Gastroesophageal sphincter (tissue), 3 donors: Measurements from ENCODE around the gene LIN9.

Experiments
- EP300 ChIP-seq: sonication (generic); formaldehyde crosslinking; IDR thresholded peaks from one replicate; pipeline ENCODE4 v1.6.1; 2017; ENCODE audit warnings: antibody characterized with exemption, mild to moderate bottlenecking
- POLR2A ChIP-seq, 2 donors: fragments of 450-650 bp; IDR thresholded peaks; one replicate each; pipeline ENCODE4 v1.6.1; 2017; ENCODE audit warnings: antibody characterized with exemption in 2 of 2, mild to moderate bottlenecking in 2 of 2, moderate library complexity in 1 of 2
- POLR2AphosphoS5 ChIP-seq: sonication (generic); formaldehyde crosslinking; IDR thresholded peaks from one replicate; pipeline ENCODE4 v1.6.1; 2017; ENCODE audit warnings: antibody characterized with exemption
- TF ChIP-seq, protein P1 (sequence below), 4 experiments: fragments of 200-600 bp in 2 of 4; fragments of 450-650 bp in 2 of 4; sonication (generic) in 1 of 4; IDR thresholded peaks; one replicate each; pipeline ENCODE4 v1.5.1; 2017 to 2019; ENCODE audit warnings: antibody characterized with exemption in 4 of 4, mild to moderate bottlenecking in 2 of 4, moderate library complexity in 2 of 4

DNA sequence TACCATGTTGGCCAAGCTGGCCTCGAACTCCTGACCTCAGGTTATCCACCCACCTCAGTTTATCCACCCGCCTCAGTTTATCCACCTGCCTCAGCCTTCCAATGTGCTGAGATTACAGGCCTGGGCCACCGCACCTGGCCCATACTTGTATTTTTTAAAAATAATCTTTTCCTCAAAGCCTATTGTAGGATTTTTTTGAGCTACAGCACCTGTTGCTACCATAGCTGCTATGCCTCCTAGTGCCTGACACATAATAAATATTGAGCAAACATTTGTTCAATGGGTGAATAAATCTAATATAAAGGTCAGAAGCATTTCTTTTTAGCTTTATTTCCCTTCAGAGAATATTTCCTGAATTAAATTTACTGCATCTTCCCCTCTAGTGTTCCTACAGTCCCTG lies 106.7 kb downstream of the LIN9 start:
- TF ChIP-seq EP300 (no peak), POLR2AphosphoS5 (no peak), POLR2A (IDR thresholded peaks at IDR 0.05) (no peak)
- TF ChIP-seq, protein P1, sequence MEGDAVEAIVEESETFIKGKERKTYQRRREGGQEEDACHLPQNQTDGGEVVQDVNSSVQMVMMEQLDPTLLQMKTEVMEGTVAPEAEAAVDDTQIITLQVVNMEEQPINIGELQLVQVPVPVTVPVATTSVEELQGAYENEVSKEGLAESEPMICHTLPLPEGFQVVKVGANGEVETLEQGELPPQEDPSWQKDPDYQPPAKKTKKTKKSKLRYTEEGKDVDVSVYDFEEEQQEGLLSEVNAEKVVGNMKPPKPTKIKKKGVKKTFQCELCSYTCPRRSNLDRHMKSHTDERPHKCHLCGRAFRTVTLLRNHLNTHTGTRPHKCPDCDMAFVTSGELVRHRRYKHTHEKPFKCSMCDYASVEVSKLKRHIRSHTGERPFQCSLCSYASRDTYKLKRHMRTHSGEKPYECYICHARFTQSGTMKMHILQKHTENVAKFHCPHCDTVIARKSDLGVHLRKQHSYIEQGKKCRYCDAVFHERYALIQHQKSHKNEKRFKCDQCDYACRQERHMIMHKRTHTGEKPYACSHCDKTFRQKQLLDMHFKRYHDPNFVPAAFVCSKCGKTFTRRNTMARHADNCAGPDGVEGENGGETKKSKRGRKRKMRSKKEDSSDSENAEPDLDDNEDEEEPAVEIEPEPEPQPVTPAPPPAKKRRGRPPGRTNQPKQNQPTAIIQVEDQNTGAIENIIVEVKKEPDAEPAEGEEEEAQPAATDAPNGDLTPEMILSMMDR (IDR thresholded peaks at IDR 0.05), result no peak
